HG03565 (cell line): ENCODE measurements around the gene PTGFRN.
"Not testable (repeated sequence)": the region's sequence is repeated elsewhere in the genome, so short reads cannot be mapped to it uniquely, and the experiment has no call there.

Experiments used
- ATAC-seq: cut with Tn5 transposase; IDR thresholded peaks from one replicate; pipeline ENCODE4 v1.9.1; 2021; ENCODE audit warnings: mild to moderate bottlenecking, moderate library complexity; ENCODE audit not compliant: unreplicated experiment

PTGFRN gene

GRCh38 chr1:116962987-116963639, 53.4 kb downstream of the PTGFRN start:
- no peak for ATAC-seq

GRCh38 chr1:116966791-116967190, 57.1 kb downstream of the PTGFRN start:
- ATAC-seq: no peak

DNA sequence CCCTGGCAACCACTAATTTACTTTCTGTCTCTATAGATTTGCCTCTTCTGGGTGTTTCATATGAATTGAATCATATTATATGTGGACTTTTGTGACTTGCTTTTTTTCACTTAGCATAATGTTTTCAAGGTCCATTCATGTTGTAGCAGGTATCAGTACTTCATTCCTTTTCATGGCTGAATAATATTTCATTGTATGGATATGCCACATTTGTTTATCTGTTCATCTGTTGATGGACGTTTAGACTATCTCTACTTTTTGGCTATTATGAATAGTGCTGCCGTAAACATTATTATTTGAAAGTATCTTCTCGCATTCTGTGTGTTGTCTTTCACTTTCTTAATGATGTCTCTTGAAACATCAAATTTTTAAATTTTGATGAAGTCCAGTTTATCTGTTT, 59.0 kb downstream of the PTGFRN start:
- no peak for ATAC-seq

GRCh38 chr1:116971258-116971860, 61.6 kb downstream of the PTGFRN start:
- ATAC-seq: no peak

DNA sequence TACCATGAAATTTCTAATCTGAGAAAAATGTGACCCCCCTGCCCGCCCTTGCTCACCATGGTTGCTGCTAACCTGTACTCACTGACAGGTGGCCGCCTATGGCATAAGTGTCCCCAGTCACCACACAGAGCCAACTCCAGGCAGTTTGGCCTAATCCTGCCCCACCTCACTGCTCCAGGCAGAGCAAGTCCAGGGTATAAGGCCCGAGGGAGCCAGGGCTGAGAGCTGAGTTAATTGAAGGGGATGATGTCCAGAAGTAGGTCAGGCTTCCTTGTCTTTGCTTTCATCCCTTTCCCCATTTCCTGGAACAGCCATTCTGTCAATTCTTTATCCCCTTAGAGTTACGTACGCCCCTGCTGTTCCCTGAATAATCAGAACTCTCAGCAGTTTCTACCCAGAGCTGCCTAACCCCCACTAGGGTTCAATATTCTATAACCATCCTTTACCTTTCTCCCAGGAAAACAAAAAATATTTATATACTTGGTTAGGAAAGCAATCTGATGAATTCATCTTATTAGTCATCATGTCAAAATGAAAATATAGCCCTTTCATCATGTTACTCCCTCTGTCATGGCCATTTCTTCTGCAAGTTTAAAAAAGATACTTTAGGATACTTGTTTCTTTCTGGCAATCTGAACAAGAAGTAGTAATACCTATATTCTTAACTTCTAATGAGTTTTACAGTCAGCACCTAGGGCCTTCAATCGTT, 62.4 kb downstream of the PTGFRN start:
- no peak for ATAC-seq

GRCh38 chr1:116972674-116973030, 62.9 kb downstream of the PTGFRN start:
- no peak for ATAC-seq

DNA sequence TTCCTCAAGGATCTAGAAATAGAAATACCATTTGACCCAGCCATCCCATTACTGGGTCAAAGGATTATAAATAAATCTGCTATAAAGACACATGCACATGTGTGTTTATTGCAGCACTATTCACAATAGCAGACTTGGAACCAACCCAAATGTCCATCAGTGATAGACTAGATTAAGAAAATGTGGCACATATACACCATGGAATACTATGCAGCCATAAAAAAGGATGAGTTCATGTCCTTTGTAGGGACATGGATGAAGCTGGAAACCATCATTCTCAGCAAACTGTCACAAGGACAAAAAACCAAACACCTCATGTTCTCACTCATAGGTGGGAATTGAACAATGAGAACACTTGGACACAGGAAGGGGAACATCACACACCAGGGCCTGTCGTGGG, 70.6 kb downstream of the PTGFRN start:
- not testable (repeated sequence) for ATAC-seq

DNA sequence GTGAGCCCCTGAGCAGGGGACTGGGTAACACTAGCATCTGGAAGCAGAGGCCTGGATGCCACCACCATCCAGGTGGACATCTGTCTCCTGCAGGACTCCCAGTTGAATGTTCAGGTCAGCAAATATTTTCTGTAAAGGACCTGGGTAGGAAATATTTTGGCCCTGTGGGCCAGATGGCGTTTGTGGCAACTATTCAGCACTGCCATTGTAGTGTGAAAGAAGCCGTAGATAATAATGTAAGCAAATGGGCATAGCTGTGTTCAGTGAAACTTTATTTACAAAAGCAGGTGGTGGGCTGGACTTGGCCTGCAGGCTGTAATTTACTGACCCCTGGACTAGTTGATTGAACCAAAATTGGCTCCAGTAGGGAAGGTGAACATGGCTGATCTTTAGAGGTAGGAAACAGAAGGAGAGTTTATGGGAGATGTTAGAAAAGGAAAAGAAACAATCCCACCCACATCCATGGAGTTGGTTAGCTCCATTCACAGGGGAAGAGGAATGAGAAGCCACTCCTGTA, 71.9 kb downstream of the PTGFRN start:
- ATAC-seq: no peak

DNA sequence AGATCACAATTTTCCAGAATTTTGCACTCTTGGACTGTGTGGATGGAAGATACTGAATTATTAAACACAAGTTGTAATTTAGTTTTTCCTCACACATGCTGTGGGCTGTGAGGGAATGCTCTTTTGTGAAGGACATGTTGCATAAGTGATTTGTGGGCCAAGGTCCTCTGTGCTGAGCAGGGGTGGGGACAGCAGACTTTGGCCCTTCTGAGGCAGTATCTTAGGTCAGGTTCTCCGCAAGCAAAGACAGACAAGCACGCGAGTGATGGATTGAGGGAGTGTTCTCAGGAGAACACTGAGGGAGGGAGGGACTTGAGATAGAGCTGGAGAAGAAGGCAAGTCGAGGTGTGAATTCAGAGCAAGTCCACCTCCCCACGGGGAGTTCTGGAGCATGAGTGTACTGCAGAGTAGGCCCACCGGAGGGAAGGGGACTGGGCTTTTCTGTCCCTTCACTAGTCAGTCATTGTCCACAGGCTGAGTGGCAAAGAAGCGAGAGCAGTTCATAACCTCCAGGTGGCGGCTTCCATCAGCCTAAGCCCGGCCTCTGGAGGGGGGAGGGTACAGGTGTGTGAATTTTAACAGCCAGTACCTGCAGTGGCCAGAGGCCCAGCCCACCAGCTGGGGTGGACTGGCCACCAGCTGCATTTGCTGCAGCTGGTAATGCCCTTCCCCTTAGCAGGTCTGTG, 72.7 kb downstream of the PTGFRN start:
- ATAC-seq: no peak

GRCh38 chr1:116983112-116983511, 73.4 kb downstream of the PTGFRN start:
- ATAC-seq: no peak

DNA sequence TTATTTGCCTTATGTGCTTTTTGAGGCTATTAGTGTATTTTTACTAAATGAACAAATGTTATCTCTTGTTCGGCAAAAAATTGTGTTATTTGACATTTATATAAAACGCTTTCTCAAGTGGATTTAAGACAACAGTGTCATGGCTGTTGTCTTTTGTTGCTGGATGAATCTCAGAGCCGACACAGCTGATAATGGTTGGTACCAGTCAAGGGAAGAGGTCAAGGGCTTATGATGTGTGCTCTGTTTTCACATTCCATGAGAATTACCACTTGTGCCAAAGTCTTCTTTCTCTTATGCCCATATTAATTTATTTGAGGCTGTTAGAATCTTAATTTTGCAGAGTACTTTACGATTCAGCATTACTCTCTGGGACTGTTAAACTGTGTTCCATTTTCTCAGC, 74.0 kb downstream of the PTGFRN start:
- ATAC-seq: no peak

GRCh38 chr1:116984406-116985160, 74.9 kb downstream of the PTGFRN start:
- no peak for ATAC-seq

DNA sequence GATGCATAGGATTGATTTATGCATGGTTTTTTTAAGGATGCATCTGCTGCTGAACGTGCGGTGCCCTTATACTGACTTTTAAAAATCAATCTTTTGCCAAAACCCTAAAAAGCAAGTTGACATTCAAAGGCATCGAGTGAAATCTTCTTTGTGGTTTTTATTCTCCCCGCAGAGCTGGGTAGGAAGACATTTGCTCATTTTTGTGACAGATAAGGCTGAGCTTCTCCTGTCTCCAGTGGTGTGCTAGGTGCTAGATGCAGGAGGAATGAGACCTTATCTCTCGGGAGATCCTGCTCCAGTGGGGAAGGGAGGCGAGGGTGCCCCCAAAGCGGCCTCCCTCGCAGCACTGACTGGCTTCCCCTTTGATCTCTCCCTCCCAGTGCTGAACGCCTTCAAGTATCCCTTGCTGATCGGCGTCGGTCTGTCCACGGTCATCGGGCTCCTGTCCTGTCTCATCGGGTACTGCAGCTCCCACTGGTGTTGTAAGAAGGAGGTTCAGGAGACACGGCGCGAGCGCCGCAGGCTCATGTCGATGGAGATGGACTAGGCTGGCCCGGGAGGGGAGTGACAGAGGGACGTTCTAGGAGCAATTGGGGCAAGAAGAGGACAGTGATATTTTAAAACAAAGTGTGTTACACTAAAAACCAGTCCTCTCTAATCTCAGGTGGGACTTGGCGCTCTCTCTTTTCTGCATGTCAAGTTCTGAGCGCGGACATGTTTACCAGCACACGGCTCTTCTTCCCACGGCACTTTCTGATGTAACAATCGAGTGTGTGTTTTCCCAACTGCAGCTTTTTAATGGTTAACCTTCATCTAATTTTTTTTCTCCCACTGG, 76.9 kb downstream of the PTGFRN start:
- ATAC-seq: no peak

DNA sequence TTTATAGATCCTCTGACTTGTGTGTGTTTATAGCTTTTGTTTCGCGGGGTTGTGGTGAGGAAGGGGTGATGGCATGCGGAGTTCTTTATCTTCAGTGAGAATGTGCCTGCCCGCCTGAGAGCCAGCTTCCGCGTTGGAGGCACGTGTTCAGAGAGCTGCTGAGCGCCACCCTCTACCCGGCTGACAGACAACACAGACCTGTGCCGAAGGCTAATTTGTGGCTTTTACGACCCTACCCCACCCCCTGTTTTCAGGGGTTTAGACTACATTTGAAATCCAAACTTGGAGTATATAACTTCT, 77.5 kb downstream of the PTGFRN start:
- no peak for ATAC-seq

GRCh38 chr1:116988248-116988647, 78.5 kb downstream of the PTGFRN start:
- no peak for ATAC-seq

DNA sequence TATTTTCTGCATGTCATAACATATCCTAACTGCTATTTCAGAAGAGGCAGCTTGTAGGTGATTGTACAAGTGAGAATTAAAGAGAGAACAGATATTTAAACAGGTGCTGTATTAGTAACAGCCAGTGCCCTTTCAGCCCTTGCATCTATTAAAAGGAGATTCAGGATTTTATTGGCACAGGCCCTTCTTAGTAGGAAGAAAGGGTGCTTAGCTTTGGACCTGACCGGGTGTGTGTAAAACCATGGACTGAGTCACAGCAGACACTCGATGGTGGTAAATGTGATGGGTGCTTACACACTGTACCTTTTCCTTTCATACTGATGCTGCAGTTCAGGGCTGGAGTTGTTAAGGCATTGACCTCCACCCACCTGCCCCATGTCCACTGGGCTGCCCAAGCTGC, 79.2 kb downstream of the PTGFRN start:
- no peak for ATAC-seq

- no peak for ATAC-seq
These were observed 80.1 kb downstream of the PTGFRN start for GRCh38 chr1:116989835-116990234.

GRCh38 chr1:116990612-116991151, 81.0 kb downstream of the PTGFRN start:
- no peak for ATAC-seq

- ATAC-seq: no peak
These were observed 81.6 kb downstream of the PTGFRN start for GRCh38 chr1:116991171-116991845.
